OCI-LY7 (cell line): ENCODE data around the gene NT5C2. TPM values are rescaled to one million over a fixed set of nuclear protein-coding genes. Genes with fewer than 3 reads are reported as not detected.

Experiments used
- BruUV-seq: library from RNA; stranded (reverse); fragments of 400-500 nt; replicated peaks from 2 replicates; lab custom pipeline; 2021; lab: Mats Ljungman, UMichigan
- CTCF ChIA-PET: fragments of 300-600 bp; sonication (Branson Sonifier 250); formaldehyde crosslinking; loops from one replicate; lab custom pipeline; 2022; ENCODE audit warnings: antibody characterized with exemption; ENCODE audit not compliant: unreplicated experiment; lab: Charles Lee
- POLR2A ChIA-PET: fragments of 300-600 bp; sonication (Branson Sonifier 250); formaldehyde crosslinking; loops from one replicate; lab custom pipeline; 2022; ENCODE audit warnings: antibody characterized with exemption; lab: Charles Lee
- DNase-seq: peaks from one replicate; pipeline ENCODE4 v3.0.0-alpha.2; 2015; ENCODE audit warnings: low spot score
- H2AFZ ChIP-seq: fragments of 200-600 bp; sonication (generic), shearing (Covaris generic); 2 replicates; pipeline ENCODE4 v1.6.1; 2014; ENCODE audit warnings: mild to moderate bottlenecking, antibody characterized with exemption, low read length, moderate library complexity
- H3K27ac ChIP-seq: fragments of 200-600 bp; sonication (generic); 2 replicates; pipeline ENCODE4 v1.5.1; 2014; ENCODE audit warnings: mixed run types, low read depth, mild to moderate bottlenecking, moderate library complexity, low read length, inconsistent platforms; ENCODE audit not compliant: poor library complexity, severe bottlenecking
- H3K36me3 ChIP-seq: fragments of 200-600 bp; sonication (generic); 2 replicates; pipeline ENCODE4 v1.6.1; 2014; ENCODE audit warnings: mild to moderate bottlenecking, antibody characterized with exemption, low read length, moderate library complexity, mixed read lengths; ENCODE audit not compliant: insufficient read depth
- H3K4me1 ChIP-seq: fragments of 200-600 bp; sonication (generic); 2 replicates; pipeline ENCODE4 v1.5.1; 2014; ENCODE audit warnings: mild to moderate bottlenecking, low read length; ENCODE audit not compliant: insufficient read depth, poor library complexity, severe bottlenecking
- H3K4me2 ChIP-seq: fragments of 200-600 bp; sonication (generic); 2 replicates; pipeline ENCODE4 v1.6.1; 2014; ENCODE audit warnings: mild to moderate bottlenecking, low read length
- H3K4me3 ChIP-seq: fragments of 200-600 bp; sonication (generic); 2 replicates; pipeline ENCODE4 v1.5.1; 2014; ENCODE audit warnings: mild to moderate bottlenecking, low read depth, low read length; ENCODE audit not compliant: poor library complexity, severe bottlenecking
- H3K79me2 ChIP-seq: fragments of 200-600 bp; sonication (generic); 2 replicates; pipeline ENCODE4 v1.6.1; 2016; ENCODE audit warnings: low read depth, mild to moderate bottlenecking, low read length, moderate library complexity, mixed read lengths; ENCODE audit not compliant: insufficient read depth
- H3K9me2 ChIP-seq: fragments of 200-600 bp; sonication (generic); 2 replicates; pipeline ENCODE4 v1.6.1; 2016; ENCODE audit warnings: mild to moderate bottlenecking, low read length, mixed read lengths; ENCODE audit not compliant: insufficient read depth
- H3K9me3 ChIP-seq: fragments of 200-600 bp; sonication (generic); 2 replicates; pipeline ENCODE4 v1.6.1; 2014; ENCODE audit warnings: mild to moderate bottlenecking, mixed run types, low read length, mixed read lengths
- H4K20me1 ChIP-seq: fragments of 200-600 bp; sonication (generic); 2 replicates; pipeline ENCODE4 v1.6.1; 2014; ENCODE audit warnings: mild to moderate bottlenecking, antibody characterized with exemption, low read length, moderate library complexity, mixed read lengths; ENCODE audit not compliant: insufficient read depth
- EZH2phosphoT487 ChIP-seq: fragments of 200-600 bp; sonication (generic); IDR thresholded peaks from 2 replicates; pipeline ENCODE4 v1.6.1; 2018; ENCODE audit warnings: low read depth, borderline replicate concordance, mild to moderate bottlenecking, mixed run types, antibody characterized with exemption, low read length, moderate library complexity, mixed read lengths
- intact Hi-C: fragments of 100-400 bp; cut with micrococcal nuclease; formaldehyde crosslinking; loops from one replicate; pipeline ENCODE4 v1.10.0; 2022; ENCODE audit not compliant: unreplicated experiment
- total RNA-seq, 2 experiments: library from RNA; depleted of rRNA in 1 of 2; stranded (reverse); fragments of >200 nt in 1 of 2; shearing (Covaris generic) in 1 of 2; gene quantifications; 2 replicates each; pipeline ENCODE4 v1.2.3, GENCODE V29; 2014 to 2022
- TF ChIP-seq, protein P1 (sequence below): fragments of 200-600 bp; sonication (generic); conservative IDR thresholded peaks from 2 replicates; pipeline ENCODE4 v1.5.1; 2014; ENCODE audit warnings: mild to moderate bottlenecking, antibody characterized with exemption, low read length, moderate library complexity, mixed read lengths

NT5C2 gene
- total RNA-seq, 2 experiments from 2014 or later, result 72.0 to 87.3 TPM

DNA sequence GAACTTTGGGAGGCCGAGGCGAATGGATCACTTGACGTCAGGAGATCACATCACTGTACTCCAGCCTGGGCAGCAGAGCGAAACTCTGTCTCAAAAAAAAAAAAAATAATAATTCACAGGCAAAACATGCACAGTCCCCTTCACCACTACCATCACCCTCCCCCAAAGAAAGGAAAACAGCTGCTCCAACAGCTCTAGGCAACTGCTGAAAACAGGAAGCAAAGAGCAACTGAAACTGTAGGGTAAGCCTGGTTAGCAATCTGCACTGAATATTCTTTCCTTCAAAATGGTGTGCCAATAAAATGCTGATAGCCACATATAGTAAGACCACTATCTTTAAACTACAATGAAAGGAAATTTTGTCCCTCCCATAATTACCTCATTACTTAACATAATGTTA is 11.8 kb downstream of the NT5C2 start:
- H4K20me1 ChIP-seq, result no peaks in the 10 kb centered on the region
- no TSS peak for BruUV-seq
- peak overlapping the region; percentile 59 for H3K4me3 ChIP-seq
- H3K4me2 ChIP-seq, result peak overlapping the region; percentile 78
- ChIA-PET POLR2A (interaction anchor here (0.6 to 1.6 kb wide), 6 partner anchors 12 to 370 kb away, joined by 3 to 4 read pairs (median 4); partner anchors contain the start of gene NT5C2), CTCF (no interaction called here)
- H2AFZ ChIP-seq, result peak overlapping the region; percentile 33; the same call in 1 of the 2 replicates
- H3K4me1 ChIP-seq, result peaks cover 98% of the 10 kb centered on the region
- peak overlapping the region; percentile 99 for H3K27ac ChIP-seq
- no peaks in the 10 kb centered on the region for H3K9me2 ChIP-seq
- H3K36me3 ChIP-seq, result peaks cover 31% of the 10 kb centered on the region
- intact Hi-C loops, result loop anchor here (1.0 kb wide), 1 partner anchor 11 kb away; no protein-coding TSS in a partner anchor
- no peak for TF ChIP-seq EZH2phosphoT487
- TF ChIP-seq, protein P1, sequence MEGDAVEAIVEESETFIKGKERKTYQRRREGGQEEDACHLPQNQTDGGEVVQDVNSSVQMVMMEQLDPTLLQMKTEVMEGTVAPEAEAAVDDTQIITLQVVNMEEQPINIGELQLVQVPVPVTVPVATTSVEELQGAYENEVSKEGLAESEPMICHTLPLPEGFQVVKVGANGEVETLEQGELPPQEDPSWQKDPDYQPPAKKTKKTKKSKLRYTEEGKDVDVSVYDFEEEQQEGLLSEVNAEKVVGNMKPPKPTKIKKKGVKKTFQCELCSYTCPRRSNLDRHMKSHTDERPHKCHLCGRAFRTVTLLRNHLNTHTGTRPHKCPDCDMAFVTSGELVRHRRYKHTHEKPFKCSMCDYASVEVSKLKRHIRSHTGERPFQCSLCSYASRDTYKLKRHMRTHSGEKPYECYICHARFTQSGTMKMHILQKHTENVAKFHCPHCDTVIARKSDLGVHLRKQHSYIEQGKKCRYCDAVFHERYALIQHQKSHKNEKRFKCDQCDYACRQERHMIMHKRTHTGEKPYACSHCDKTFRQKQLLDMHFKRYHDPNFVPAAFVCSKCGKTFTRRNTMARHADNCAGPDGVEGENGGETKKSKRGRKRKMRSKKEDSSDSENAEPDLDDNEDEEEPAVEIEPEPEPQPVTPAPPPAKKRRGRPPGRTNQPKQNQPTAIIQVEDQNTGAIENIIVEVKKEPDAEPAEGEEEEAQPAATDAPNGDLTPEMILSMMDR, result no peak
- no peaks in the 10 kb centered on the region for H3K9me3 ChIP-seq
- peak; percentile 96 for DNase-seq
- H3K79me2 ChIP-seq, result peaks cover 96% of the 10 kb centered on the region

- ChIA-PET CTCF (no interaction called here), POLR2A (interaction anchor here (1.1 to 1.6 kb wide), 2 partner anchors 13 to 70 kb away, joined by 3 to 4 read pairs; partner anchors contain the start of gene NT5C2)
- peaks cover 38% of the 10 kb centered on the region for H3K36me3 ChIP-seq
- peaks cover 89% of the 10 kb centered on the region for H3K79me2 ChIP-seq
- no TSS peak for BruUV-seq
- peak overlapping the region; percentile 99 for H3K27ac ChIP-seq
- peaks cover 97% of the 10 kb centered on the region for H3K4me1 ChIP-seq
- peak overlapping the region; percentile 50 for H3K4me3 ChIP-seq
- H4K20me1 ChIP-seq, result no peaks in the 10 kb centered on the region
- intact Hi-C loops, result no loop called here
- DNase-seq, result peak; percentile 44
- peak overlapping the region; percentile 78 for H3K4me2 ChIP-seq
- H2AFZ ChIP-seq, result peak overlapping the region; percentile 21; the same call in 1 of the 2 replicates
- no peaks in the 10 kb centered on the region for H3K9me3 ChIP-seq
- TF ChIP-seq EZH2phosphoT487, result no peak
- TF ChIP-seq, protein P1, result no peak
- H3K9me2 ChIP-seq, result no peaks in the 10 kb centered on the region
Measured at GRCh38 chr10:103180491-103180890, 12.6 kb downstream of the NT5C2 start.

- peak overlapping the region; percentile 77 for H3K4me2 ChIP-seq
- H3K36me3 ChIP-seq, result peaks cover 69% of the 10 kb centered on the region
- H3K9me2 ChIP-seq, result no peaks in the 10 kb centered on the region
- H3K4me3 ChIP-seq, result peak overlapping the region; percentile 48
- TF ChIP-seq EZH2phosphoT487, result no peak
- TF ChIP-seq, protein P1, result no peak
- ChIA-PET POLR2A (interaction anchor here (0.6 to 3.1 kb wide), 14 partner anchors 9 to 1387 kb away, joined by 3 to 30 read pairs (median 3); no protein-coding TSS in a partner anchor), CTCF (interaction anchor here (1.5 to 1.7 kb wide), 2 partner anchors 9 to 15 kb away, joined by 4 to 9 read pairs; no protein-coding TSS in a partner anchor)
- no peak overlapping the region for H2AFZ ChIP-seq
- peak overlapping the region; percentile 99 for H3K27ac ChIP-seq
- H3K4me1 ChIP-seq, result peaks cover 63% of the 10 kb centered on the region
- intact Hi-C loops, result no loop called here
- H3K79me2 ChIP-seq, result peaks cover 62% of the 10 kb centered on the region
- DNase-seq, result peak; percentile 39
- H3K9me3 ChIP-seq, result no peaks in the 10 kb centered on the region
- BruUV-seq, result no TSS peak
- no peaks in the 10 kb centered on the region for H4K20me1 ChIP-seq
Measured at GRCh38 chr10:103177123-103177522, 15.9 kb downstream of the NT5C2 start.
